Lower leg skin (tissue), 3 donors: ENCODE measurements around the gene HAPLN2.

ENCODE experiments used
- POLR2A ChIP-seq, 2 donors: fragments of 450-650 bp; IDR thresholded peaks; one replicate each; pipeline ENCODE4 v1.6.1; 2016 to 2017; ENCODE audit warnings: antibody characterized with exemption in 2 of 2, mild to moderate bottlenecking in 1 of 2, moderate library complexity in 1 of 2
- TF ChIP-seq, protein P1 (sequence below), 3 donors: fragments of 450-650 bp; IDR thresholded peaks; one replicate each; pipeline ENCODE4 v1.5.1; 2016; ENCODE audit warnings: antibody characterized with exemption in 3 of 3, mild to moderate bottlenecking in 3 of 3, moderate library complexity in 2 of 3

GRCh38 chr1:156593661-156593989 lies 25.6 kb upstream of the HAPLN2 start:
- TF ChIP-seq, protein P1, sequence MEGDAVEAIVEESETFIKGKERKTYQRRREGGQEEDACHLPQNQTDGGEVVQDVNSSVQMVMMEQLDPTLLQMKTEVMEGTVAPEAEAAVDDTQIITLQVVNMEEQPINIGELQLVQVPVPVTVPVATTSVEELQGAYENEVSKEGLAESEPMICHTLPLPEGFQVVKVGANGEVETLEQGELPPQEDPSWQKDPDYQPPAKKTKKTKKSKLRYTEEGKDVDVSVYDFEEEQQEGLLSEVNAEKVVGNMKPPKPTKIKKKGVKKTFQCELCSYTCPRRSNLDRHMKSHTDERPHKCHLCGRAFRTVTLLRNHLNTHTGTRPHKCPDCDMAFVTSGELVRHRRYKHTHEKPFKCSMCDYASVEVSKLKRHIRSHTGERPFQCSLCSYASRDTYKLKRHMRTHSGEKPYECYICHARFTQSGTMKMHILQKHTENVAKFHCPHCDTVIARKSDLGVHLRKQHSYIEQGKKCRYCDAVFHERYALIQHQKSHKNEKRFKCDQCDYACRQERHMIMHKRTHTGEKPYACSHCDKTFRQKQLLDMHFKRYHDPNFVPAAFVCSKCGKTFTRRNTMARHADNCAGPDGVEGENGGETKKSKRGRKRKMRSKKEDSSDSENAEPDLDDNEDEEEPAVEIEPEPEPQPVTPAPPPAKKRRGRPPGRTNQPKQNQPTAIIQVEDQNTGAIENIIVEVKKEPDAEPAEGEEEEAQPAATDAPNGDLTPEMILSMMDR (IDR thresholded peaks at IDR 0.05) = no peak
- TF ChIP-seq POLR2A (IDR thresholded peaks at IDR 0.05) = no peak
